HT-29 (cell line): ENCODE data around the gene GPR31. TPM values are rescaled to one million over a fixed set of nuclear protein-coding genes. Genes with fewer than 3 reads are reported as not detected.

Experiments used
- DNase-seq: peaks from one replicate; pipeline ENCODE4 v3.0.0-alpha.2; 2015; ENCODE audit warnings: low spot score
- total RNA-seq: library from RNA; depleted of rRNA; stranded (reverse); fragments of >200 nt; shearing (Covaris generic); gene quantifications from 2 replicates; pipeline ENCODE4 v1.2.3, GENCODE V29; 2014; rRNA removed

GPR31 gene
- total RNA-seq, 1 experiment from 2014 or later = not detected

GRCh38 chr6:167119670-167120582 lies 37.9 kb downstream of the GPR31 start:
- peak; percentile 52 for DNase-seq

- no peak for DNase-seq
Measured at GRCh38 chr6:167118839-167119238, 38.9 kb downstream of the GPR31 start.

GRCh38 chr6:167118006-167118405 lies 39.8 kb downstream of the GPR31 start:
- no peak for DNase-seq

GRCh38 chr6:167116838-167117228 lies 40.9 kb downstream of the GPR31 start:
- no peak for DNase-seq

- DNase-seq = no peak
Measured at GRCh38 chr6:167116109-167116837, 41.5 kb downstream of the GPR31 start.

- DNase-seq = no peak
Measured at GRCh38 chr6:167115054-167115453, 42.7 kb downstream of the GPR31 start.

GRCh38 chr6:167113935-167114910 lies 43.6 kb downstream of the GPR31 start:
- no peak for DNase-seq

GRCh38 chr6:167113047-167113754 lies 44.6 kb downstream of the GPR31 start:
- no peak for DNase-seq

- DNase-seq = no peak
Measured at GRCh38 chr6:167112421-167112820, 45.4 kb downstream of the GPR31 start.

- DNase-seq = no peak
Measured at GRCh38 chr6:167111597-167111996, 46.2 kb downstream of the GPR31 start.

- no peak for DNase-seq
Measured at GRCh38 chr6:167109651-167110050, 48.1 kb downstream of the GPR31 start.

GRCh38 chr6:167108278-167108677 lies 49.5 kb downstream of the GPR31 start:
- no peak for DNase-seq

- DNase-seq = no peak
Measured at GRCh38 chr6:167107787-167108186, 50.0 kb downstream of the GPR31 start.

- no peak for DNase-seq
Measured at GRCh38 chr6:167106406-167106805, 51.4 kb downstream of the GPR31 start.

Other genes with a start within 250 kb of the GPR31 start
- gene RNASET2, start 201.4 kb downstream of the GPR31 start, total RNA-seq = 270 and 281 TPM in 2 replicates
- gene CEP43, start 158.6 kb downstream of the GPR31 start, total RNA-seq = 26.5 and 28.4 TPM in 2 replicates
- 0.05 TPM in 1 of 2 replicates, not detected in the other for gene CCR6, start 34.9 kb downstream of the GPR31 start, total RNA-seq
- gene UNC93A, start 133.3 kb upstream of the GPR31 start, total RNA-seq = 3.1 and 4.0 TPM in 2 replicates
- not detected in 2 replicates for gene TTLL2, start 167.1 kb upstream of the GPR31 start, total RNA-seq